Vagina (tissue), 2 donors: Measurements from ENCODE around the gene SLC29A1.
A peak's percentile ranks its signal among the peaks of the same experiment; 100 is the strongest.

ENCODE experiments used
- POLR2A ChIP-seq, 2 donors: fragments of 450-650 bp; IDR thresholded peaks; one replicate each; pipeline ENCODE4 v1.6.1; 2017; ENCODE audit warnings: antibody characterized with exemption in 2 of 2, mild to moderate bottlenecking in 2 of 2, moderate library complexity in 2 of 2
- TF ChIP-seq, protein P1 (sequence below), 3 experiments: fragments of 450-650 bp in 2 of 3; fragments of 200-600 bp in 1 of 3; sonication (generic) in 1 of 3; IDR thresholded peaks; one replicate each; pipeline ENCODE4 v1.5.1; 2017 to 2019; ENCODE audit warnings: antibody characterized with exemption in 3 of 3, mild to moderate bottlenecking in 2 of 3, moderate library complexity in 2 of 3

DNA sequence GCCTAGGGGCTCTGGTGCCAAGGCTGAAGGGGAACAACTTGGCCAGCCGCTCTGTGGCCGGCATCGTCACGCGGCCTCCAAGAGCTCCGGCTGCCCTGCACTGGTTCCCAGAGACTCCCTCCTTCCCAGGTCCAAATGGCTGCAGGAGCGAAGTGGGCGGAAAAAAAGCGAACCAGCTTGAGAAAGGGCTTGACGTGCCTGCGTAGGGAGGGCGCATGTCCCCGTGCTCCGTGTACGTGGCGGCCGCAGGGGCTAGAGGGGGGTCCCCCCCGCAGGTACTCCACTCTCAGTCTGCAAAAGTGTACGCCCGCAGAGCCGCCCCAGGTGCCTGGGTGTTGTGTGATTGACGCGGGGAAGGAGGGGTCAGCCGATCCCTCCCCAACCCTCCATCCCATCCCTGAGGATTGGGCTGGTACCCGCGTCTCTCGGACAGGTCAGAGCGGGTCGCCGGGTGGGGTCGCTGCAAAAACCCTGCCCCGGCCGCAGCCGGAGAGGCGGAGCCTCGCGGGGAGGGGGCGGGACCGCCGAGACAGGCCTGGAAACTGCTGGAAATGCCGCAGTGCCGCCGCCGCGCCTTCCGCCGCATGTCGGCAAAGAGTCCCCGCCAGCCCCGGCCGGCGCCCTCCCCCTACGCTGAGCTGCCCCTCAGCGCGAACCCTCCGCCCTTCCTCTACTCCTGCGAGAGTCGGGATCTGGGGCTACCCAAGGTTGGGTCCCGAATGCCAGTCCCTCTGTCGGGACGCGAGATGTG, 22.7 kb downstream of the SLC29A1 start:
- TF ChIP-seq, protein P1, sequence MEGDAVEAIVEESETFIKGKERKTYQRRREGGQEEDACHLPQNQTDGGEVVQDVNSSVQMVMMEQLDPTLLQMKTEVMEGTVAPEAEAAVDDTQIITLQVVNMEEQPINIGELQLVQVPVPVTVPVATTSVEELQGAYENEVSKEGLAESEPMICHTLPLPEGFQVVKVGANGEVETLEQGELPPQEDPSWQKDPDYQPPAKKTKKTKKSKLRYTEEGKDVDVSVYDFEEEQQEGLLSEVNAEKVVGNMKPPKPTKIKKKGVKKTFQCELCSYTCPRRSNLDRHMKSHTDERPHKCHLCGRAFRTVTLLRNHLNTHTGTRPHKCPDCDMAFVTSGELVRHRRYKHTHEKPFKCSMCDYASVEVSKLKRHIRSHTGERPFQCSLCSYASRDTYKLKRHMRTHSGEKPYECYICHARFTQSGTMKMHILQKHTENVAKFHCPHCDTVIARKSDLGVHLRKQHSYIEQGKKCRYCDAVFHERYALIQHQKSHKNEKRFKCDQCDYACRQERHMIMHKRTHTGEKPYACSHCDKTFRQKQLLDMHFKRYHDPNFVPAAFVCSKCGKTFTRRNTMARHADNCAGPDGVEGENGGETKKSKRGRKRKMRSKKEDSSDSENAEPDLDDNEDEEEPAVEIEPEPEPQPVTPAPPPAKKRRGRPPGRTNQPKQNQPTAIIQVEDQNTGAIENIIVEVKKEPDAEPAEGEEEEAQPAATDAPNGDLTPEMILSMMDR (IDR thresholded peaks at IDR 0.05): peak in 1 of 3 experiments; percentile 41
- TF ChIP-seq POLR2A (IDR thresholded peaks at IDR 0.05): peak in 1 of 2 donors; percentile 7
